Keratinocyte (primary cell): ENCODE measurements around the gene EVX2.

Experiments used
- EZH2 ChIP-seq: IDR thresholded peaks from one replicate; pipeline ENCODE4 v1.6.1; 2012; ENCODE audit warnings: inconsistent platforms, mild to moderate bottlenecking, low read length, moderate library complexity
- TF ChIP-seq, protein P1 (sequence below), 3 experiments: IDR thresholded peaks in 1 of 3; conservative IDR thresholded peaks in 1 of 3; optimal IDR thresholded peaks in 1 of 3; 2 replicates in 2 of 3; 3 replicates in 1 of 3; pipeline versions ENCODE3 to v1.5.1; 2011; ENCODE audit warnings: low read length in 3 of 3, mild to moderate bottlenecking in 3 of 3, moderate library complexity in 2 of 3, control low read depth in 1 of 3, inconsistent platforms in 1 of 3; ENCODE audit not compliant: insufficient read depth in 2 of 3; ENCODE audit errors: extremely low read depth in 1 of 3

DNA sequence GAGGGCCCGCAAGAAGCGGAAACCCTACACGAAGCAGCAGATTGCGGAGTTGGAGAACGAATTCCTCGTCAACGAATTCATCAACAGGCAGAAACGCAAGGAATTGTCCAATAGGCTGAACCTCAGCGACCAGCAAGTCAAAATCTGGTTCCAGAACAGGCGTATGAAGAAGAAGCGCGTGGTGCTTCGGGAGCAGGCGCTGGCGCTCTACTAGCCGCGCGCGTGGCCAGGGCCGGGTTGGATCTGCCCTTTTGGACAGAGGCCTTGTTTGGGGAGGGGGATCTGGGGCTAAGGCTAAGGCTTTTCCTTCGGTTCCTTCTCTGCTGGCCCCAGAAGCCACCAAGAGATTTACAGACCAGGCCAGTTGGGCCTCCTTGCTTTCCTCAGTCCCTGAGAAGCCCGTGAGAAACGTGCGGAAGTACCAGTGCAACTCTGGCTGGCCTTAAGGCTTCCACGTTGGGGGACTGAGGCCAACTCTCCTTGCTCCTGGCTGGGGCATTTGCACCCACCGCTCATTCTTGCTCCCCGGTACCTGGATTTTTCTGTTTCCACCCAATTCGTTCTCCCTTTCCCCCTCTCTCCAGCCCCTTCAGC, 16.9 kb upstream of the EVX2 start:
- TF ChIP-seq, protein P1, sequence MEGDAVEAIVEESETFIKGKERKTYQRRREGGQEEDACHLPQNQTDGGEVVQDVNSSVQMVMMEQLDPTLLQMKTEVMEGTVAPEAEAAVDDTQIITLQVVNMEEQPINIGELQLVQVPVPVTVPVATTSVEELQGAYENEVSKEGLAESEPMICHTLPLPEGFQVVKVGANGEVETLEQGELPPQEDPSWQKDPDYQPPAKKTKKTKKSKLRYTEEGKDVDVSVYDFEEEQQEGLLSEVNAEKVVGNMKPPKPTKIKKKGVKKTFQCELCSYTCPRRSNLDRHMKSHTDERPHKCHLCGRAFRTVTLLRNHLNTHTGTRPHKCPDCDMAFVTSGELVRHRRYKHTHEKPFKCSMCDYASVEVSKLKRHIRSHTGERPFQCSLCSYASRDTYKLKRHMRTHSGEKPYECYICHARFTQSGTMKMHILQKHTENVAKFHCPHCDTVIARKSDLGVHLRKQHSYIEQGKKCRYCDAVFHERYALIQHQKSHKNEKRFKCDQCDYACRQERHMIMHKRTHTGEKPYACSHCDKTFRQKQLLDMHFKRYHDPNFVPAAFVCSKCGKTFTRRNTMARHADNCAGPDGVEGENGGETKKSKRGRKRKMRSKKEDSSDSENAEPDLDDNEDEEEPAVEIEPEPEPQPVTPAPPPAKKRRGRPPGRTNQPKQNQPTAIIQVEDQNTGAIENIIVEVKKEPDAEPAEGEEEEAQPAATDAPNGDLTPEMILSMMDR (optimal IDR thresholded peaks at IDR 0.05 in 1 of 3, IDR thresholded peaks at IDR 0.05 in 1 of 3, conservative IDR thresholded peaks at IDR 0.05 in 1 of 3; ENCODE audit: extremely low read depth in 1 of 3, insufficient read depth in 2 of 3, low read length in 3 of 3): no peak
- TF ChIP-seq EZH2: no peak
